MM.1S (cell line): ENCODE measurements around the gene MRPL41.

Source experiments
- EZH2 ChIP-seq: fragments of 300-600 bp; sonication (generic); optimal IDR thresholded peaks from 2 replicates; pipeline ENCODE3; 2017; ENCODE audit warnings: low read depth, mild to moderate bottlenecking, antibody characterized with exemption, low read length, mixed read lengths
- TF ChIP-seq, protein P1 (sequence below): fragments of 300-600 bp; sonication (generic); IDR thresholded peaks from 2 replicates; pipeline ENCODE4 v1.5.1; 2016; ENCODE audit warnings: antibody characterized with exemption, low read length, mixed read lengths

DNA sequence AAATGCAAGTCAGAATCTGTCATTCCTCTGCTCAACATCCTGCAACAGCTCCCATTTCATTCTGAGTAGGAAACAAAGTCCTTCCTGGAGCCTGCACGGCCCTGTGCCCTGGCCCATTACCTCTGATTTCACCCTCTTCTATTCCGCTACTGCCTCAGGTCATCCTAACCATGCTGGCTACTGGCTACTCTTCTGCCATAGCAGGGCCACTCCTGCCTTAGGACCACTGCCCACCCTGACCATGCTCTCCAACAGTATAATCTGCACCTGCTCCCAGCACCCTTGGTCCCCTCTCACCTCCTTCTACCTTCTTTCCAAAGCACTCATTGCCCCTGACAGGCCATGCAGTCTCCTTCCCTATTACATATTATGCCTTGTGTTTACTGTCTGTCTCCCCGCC lies 18.9 kb downstream of the MRPL41 start:
- TF ChIP-seq, protein P1, sequence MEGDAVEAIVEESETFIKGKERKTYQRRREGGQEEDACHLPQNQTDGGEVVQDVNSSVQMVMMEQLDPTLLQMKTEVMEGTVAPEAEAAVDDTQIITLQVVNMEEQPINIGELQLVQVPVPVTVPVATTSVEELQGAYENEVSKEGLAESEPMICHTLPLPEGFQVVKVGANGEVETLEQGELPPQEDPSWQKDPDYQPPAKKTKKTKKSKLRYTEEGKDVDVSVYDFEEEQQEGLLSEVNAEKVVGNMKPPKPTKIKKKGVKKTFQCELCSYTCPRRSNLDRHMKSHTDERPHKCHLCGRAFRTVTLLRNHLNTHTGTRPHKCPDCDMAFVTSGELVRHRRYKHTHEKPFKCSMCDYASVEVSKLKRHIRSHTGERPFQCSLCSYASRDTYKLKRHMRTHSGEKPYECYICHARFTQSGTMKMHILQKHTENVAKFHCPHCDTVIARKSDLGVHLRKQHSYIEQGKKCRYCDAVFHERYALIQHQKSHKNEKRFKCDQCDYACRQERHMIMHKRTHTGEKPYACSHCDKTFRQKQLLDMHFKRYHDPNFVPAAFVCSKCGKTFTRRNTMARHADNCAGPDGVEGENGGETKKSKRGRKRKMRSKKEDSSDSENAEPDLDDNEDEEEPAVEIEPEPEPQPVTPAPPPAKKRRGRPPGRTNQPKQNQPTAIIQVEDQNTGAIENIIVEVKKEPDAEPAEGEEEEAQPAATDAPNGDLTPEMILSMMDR: no peak
- no peak for TF ChIP-seq EZH2
